ENCODE results near the gene CD24.

The CD24 gene

DNA sequence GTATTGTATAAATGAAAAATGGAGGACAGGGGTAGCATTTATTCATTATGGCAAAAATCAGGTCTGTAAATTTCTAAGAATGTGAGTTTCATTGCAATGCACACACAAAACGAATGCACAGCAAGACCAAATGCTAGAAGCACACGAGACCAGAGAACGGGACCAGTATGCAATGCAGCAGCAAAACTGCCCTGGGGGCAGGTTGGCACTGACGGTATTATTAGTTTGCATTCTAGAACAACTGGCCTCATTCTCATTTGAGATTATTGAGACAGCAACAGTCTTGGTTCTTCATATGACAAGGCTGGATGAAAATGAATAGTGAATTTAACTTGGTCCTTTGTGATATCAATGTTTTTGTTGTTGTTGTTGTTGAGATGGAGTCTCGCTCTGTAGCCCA, 44.5 kb upstream of the CD24 start:
- Histone ChIP-seq H3K4me3 (ENCODE audit: low read length in 2 of 2) (no peak overlapping the region), H3K9ac (ENCODE audit: low read depth, low read length, poor library complexity) (no peak overlapping the region), H2BK15ac (ENCODE audit: low read length) (no peak overlapping the region), H2BK120ac (ENCODE audit: low read depth, low read length) (no peak overlapping the region), H2AK5ac (ENCODE audit: low read depth, low read length) (no peak overlapping the region), H2BK12ac (ENCODE audit: low read length) (peak overlapping the region; percentile 73), H3K79me1 (ENCODE audit: low read depth, low read length) (no peaks in the 10 kb centered on the region), H3K27ac (replicated peaks; ENCODE audit: low read length) (no peak overlapping the region), H3K14ac (ENCODE audit: low read length) (no peak overlapping the region), H4K91ac (ENCODE audit: low read depth, low read length, poor library complexity) (no peak overlapping the region), H2AFZ (ENCODE audit: low read length) (no peak overlapping the region), H4K8ac (ENCODE audit: low read depth, low read length) (no peak overlapping the region), H3K36me3 (replicated peaks in 1 of 2; ENCODE audit: control insufficient read depth in 2 of 2, insufficient read depth in 2 of 2, low read length in 2 of 2) (no peaks in the 10 kb centered on the region), H3K27me3 (ENCODE audit: control insufficient read depth in 3 of 3, insufficient read depth in 3 of 3, low read depth in 1 of 3, low read length in 3 of 3) (no peaks in the 10 kb centered on the region), H2BK5ac (ENCODE audit: low read length) (no peak overlapping the region), H3K4me1 (ENCODE audit: control insufficient read depth in 2 of 2, insufficient read depth in 1 of 2, low read depth in 1 of 2, low read length in 2 of 2) (no peaks in the 10 kb centered on the region), H3K18ac (ENCODE audit: low read length) (no peak overlapping the region), H3K9me3 (replicated peaks in 1 of 2; ENCODE audit: control insufficient read depth in 2 of 2, insufficient read depth in 1 of 2, low read depth in 1 of 2, low read length in 2 of 2) (no peaks in the 10 kb centered on the region), H3K4me2 (ENCODE audit: insufficient read depth, low read length, poor library complexity, severe bottlenecking) (no peak overlapping the region), H3K4ac (ENCODE audit: low read length) (no peak overlapping the region), H3K23ac (ENCODE audit: low read depth, low read length, poor library complexity) (no peak overlapping the region)
- no peak for DNase-seq (ENCODE audit: low spot score)
- WGBS, 2 donors (ENCODE audit: extremely low coverage in 2 of 2, insufficient read length in 2 of 2, insufficient replicate concordance in 1 of 2) = no CpG with 5 or more reads among the region's 5 CpGs

DNA sequence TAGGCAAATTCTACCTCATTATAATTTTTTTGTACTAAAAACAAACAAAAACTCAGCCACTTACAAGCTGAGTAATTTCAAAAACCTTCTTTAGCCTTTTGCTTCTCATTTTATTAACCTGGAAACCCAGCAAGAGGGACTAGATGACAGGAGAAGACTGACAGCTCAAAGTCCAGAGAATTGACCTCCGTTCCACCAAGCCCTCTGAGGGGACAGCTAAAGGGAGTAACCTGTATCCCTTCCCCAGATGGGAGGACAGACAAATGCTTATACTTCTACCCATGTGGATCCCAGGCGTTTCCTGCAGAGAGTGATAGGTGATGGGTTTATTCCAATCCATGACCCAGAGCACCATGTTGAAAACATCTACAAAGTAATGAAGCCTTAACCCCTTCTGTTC, 35.0 kb upstream of the CD24 start:
- Histone ChIP-seq H3K27ac (replicated peaks; ENCODE audit: low read length) (no peak overlapping the region), H3K23ac (ENCODE audit: low read depth, low read length, poor library complexity) (no peak overlapping the region), H4K91ac (ENCODE audit: low read depth, low read length, poor library complexity) (no peak overlapping the region), H3K79me1 (ENCODE audit: low read depth, low read length) (no peaks in the 10 kb centered on the region), H2BK5ac (ENCODE audit: low read length) (no peak overlapping the region), H3K4me1 (ENCODE audit: control insufficient read depth in 2 of 2, insufficient read depth in 1 of 2, low read depth in 1 of 2, low read length in 2 of 2) (no peaks in the 10 kb centered on the region), H2BK15ac (ENCODE audit: low read length) (no peak overlapping the region), H3K14ac (ENCODE audit: low read length) (no peak overlapping the region), H3K18ac (ENCODE audit: low read length) (no peak overlapping the region), H3K4me2 (ENCODE audit: insufficient read depth, low read length, poor library complexity, severe bottlenecking) (no peak overlapping the region), H3K4ac (ENCODE audit: low read length) (no peak overlapping the region), H2AK5ac (ENCODE audit: low read depth, low read length) (no peak overlapping the region), H2BK120ac (ENCODE audit: low read depth, low read length) (no peak overlapping the region), H3K4me3 (ENCODE audit: low read length in 2 of 2) (no peak overlapping the region), H4K8ac (ENCODE audit: low read depth, low read length) (no peak overlapping the region), H3K27me3 (ENCODE audit: control insufficient read depth in 3 of 3, insufficient read depth in 3 of 3, low read depth in 1 of 3, low read length in 3 of 3) (peaks cover 0 to 5% (median 0%) of the 10 kb centered on the region in 3 experiments), H2AFZ (ENCODE audit: low read length) (no peak overlapping the region), H2BK12ac (ENCODE audit: low read length) (no peak overlapping the region), H3K9me3 (replicated peaks in 1 of 2; ENCODE audit: control insufficient read depth in 2 of 2, insufficient read depth in 1 of 2, low read depth in 1 of 2, low read length in 2 of 2) (no peaks in the 10 kb centered on the region), H3K9ac (ENCODE audit: low read depth, low read length, poor library complexity) (no peak overlapping the region), H3K36me3 (replicated peaks in 1 of 2; ENCODE audit: control insufficient read depth in 2 of 2, insufficient read depth in 2 of 2, low read length in 2 of 2) (no peaks in the 10 kb centered on the region)
- WGBS, 2 donors (ENCODE audit: extremely low coverage in 2 of 2, insufficient read length in 2 of 2, insufficient replicate concordance in 1 of 2) = no CpG with 5 or more reads among the region's 2 CpGs
- DNase-seq (ENCODE audit: low spot score) = no peak

DNA sequence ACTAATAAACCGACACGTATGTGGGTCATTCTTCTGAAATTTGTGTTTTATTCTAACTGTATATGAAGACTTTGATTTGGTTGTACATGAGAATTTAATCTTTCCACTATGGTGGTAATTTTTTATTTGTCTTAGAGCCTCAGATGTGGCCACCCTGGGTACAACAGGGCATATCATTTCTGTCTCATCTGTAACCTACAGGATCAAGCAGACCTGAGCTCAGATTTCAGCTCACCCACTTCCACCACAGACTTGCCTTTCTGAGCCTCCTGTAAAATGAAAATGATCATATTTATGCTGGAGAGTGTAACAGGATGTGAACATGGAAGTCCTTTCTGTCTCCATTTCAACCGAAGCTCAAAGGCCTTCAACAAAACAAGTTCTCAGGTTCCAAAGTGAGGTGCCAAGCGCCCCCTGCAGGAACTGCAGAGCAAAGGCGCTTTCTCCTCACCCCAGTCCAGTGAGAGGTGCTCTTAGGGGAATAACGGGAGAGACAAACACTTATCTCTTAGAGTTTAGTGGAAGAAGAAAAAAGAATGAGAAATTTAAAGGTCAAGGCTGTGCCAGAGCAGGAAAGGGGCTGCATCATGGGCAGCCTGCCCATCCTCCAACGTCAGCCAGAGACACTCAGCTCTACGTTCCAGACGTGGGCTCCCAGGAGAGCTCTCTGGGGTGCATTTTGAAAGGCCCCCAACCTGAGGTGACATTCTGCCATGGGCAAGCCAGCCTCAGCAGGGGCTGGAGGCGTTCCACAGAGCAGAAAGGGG, 23.0 kb upstream of the CD24 start:
- Histone ChIP-seq H2BK12ac (ENCODE audit: low read length) (no peak overlapping the region), H3K4ac (ENCODE audit: low read length) (no peak overlapping the region), H2BK5ac (ENCODE audit: low read length) (no peak overlapping the region), H3K36me3 (replicated peaks in 1 of 2; ENCODE audit: control insufficient read depth in 2 of 2, insufficient read depth in 2 of 2, low read length in 2 of 2) (no peaks in the 10 kb centered on the region), H3K4me2 (ENCODE audit: insufficient read depth, low read length, poor library complexity, severe bottlenecking) (no peak overlapping the region), H3K79me1 (ENCODE audit: low read depth, low read length) (no peaks in the 10 kb centered on the region), H3K14ac (ENCODE audit: low read length) (no peak overlapping the region), H2AK5ac (ENCODE audit: low read depth, low read length) (no peak overlapping the region), H3K23ac (ENCODE audit: low read depth, low read length, poor library complexity) (no peak overlapping the region), H3K9me3 (replicated peaks in 1 of 2; ENCODE audit: control insufficient read depth in 2 of 2, insufficient read depth in 1 of 2, low read depth in 1 of 2, low read length in 2 of 2) (no peaks in the 10 kb centered on the region), H2BK15ac (ENCODE audit: low read length) (no peak overlapping the region), H3K9ac (ENCODE audit: low read depth, low read length, poor library complexity) (no peak overlapping the region), H4K8ac (ENCODE audit: low read depth, low read length) (no peak overlapping the region), H4K91ac (ENCODE audit: low read depth, low read length, poor library complexity) (no peak overlapping the region), H2BK120ac (ENCODE audit: low read depth, low read length) (no peak overlapping the region), H3K18ac (ENCODE audit: low read length) (peak overlapping the region; percentile 5), H3K27ac (replicated peaks; ENCODE audit: low read length) (no peak overlapping the region), H3K27me3 (ENCODE audit: control insufficient read depth in 3 of 3, insufficient read depth in 3 of 3, low read depth in 1 of 3, low read length in 3 of 3) (no peaks in the 10 kb centered on the region), H3K4me1 (ENCODE audit: control insufficient read depth in 2 of 2, insufficient read depth in 1 of 2, low read depth in 1 of 2, low read length in 2 of 2) (no peaks in the 10 kb centered on the region), H3K4me3 (ENCODE audit: low read length in 2 of 2) (no peak overlapping the region), H2AFZ (ENCODE audit: low read length) (peak overlapping the region; percentile 69)
- peak; percentile 49 for DNase-seq (ENCODE audit: low spot score)
- WGBS, 2 donors (ENCODE audit: extremely low coverage in 2 of 2, insufficient read length in 2 of 2, insufficient replicate concordance in 1 of 2) = no CpG with 5 or more reads among the region's 10 CpGs

DNA sequence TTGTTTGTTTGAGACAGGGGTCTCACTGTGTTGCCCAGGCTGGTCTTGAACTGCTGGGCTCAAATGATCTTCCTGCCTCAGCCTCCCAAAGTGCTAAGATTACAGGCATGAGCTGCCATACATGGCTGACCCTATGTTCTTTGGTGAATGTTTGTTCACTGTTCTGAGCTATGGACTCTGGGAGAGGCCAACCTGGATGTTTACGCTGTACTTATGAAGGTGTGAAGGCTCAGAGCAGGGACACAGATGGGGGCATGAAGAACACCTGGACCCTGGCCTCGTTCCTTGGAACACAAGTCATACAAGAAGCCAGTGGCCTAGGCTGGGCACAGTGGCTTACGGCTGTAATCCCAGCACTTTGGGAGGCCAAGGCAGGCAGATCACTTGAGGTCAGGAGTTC, 21.1 kb upstream of the CD24 start:
- H3K14ac ChIP-seq (ENCODE audit: low read length) = no peak overlapping the region
- no peak overlapping the region for H3K4me3 ChIP-seq (ENCODE audit: low read length in 2 of 2)
- H3K36me3 ChIP-seq (replicated peaks in 1 of 2; ENCODE audit: control insufficient read depth in 2 of 2, insufficient read depth in 2 of 2, low read length in 2 of 2) = no peaks in the 10 kb centered on the region
- no peak overlapping the region for H3K18ac ChIP-seq (ENCODE audit: low read length)
- no CpG with 5 or more reads among the region's 3 CpGs for WGBS, 2 donors (ENCODE audit: extremely low coverage in 2 of 2, insufficient read length in 2 of 2, insufficient replicate concordance in 1 of 2)
- no peak overlapping the region for H3K9ac ChIP-seq (ENCODE audit: low read depth, low read length, poor library complexity)
- no peak overlapping the region for H2AFZ ChIP-seq (ENCODE audit: low read length)
- no peak overlapping the region for H4K91ac ChIP-seq (ENCODE audit: low read depth, low read length, poor library complexity)
- no peak overlapping the region for H3K4me2 ChIP-seq (ENCODE audit: insufficient read depth, low read length, poor library complexity, severe bottlenecking)
- no peak overlapping the region for H2BK15ac ChIP-seq (ENCODE audit: low read length)
- no peak overlapping the region for H3K23ac ChIP-seq (ENCODE audit: low read depth, low read length, poor library complexity)
- no peaks in the 10 kb centered on the region for H3K9me3 ChIP-seq (replicated peaks in 1 of 2; ENCODE audit: control insufficient read depth in 2 of 2, insufficient read depth in 1 of 2, low read depth in 1 of 2, low read length in 2 of 2)
- H3K4ac ChIP-seq (ENCODE audit: low read length) = no peak overlapping the region
- H3K4me1 ChIP-seq (ENCODE audit: control insufficient read depth in 2 of 2, insufficient read depth in 1 of 2, low read depth in 1 of 2, low read length in 2 of 2) = no peaks in the 10 kb centered on the region
- no peak overlapping the region for H4K8ac ChIP-seq (ENCODE audit: low read depth, low read length)
- no peak overlapping the region for H2BK5ac ChIP-seq (ENCODE audit: low read length)
- H3K27me3 ChIP-seq (ENCODE audit: control insufficient read depth in 3 of 3, insufficient read depth in 3 of 3, low read depth in 1 of 3, low read length in 3 of 3) = no peaks in the 10 kb centered on the region
- no peak overlapping the region for H2AK5ac ChIP-seq (ENCODE audit: low read depth, low read length)
- no peak overlapping the region for H3K27ac ChIP-seq (replicated peaks; ENCODE audit: low read length)
- H3K79me1 ChIP-seq (ENCODE audit: low read depth, low read length) = no peaks in the 10 kb centered on the region
- H2BK12ac ChIP-seq (ENCODE audit: low read length) = no peak overlapping the region
- no peak overlapping the region for H2BK120ac ChIP-seq (ENCODE audit: low read depth, low read length)
- DNase-seq (ENCODE audit: low spot score) = no peak
